ENCODE data around the gene CES4A.

Gene CES4A

GRCh38 chr16:67028696-67029253, 40.4 kb downstream of the CES4A start, which contains the start of gene CBFB (continued):
- TF ChIP-seq ZNF24 (tag by site-specific recombination; IDR thresholded peaks at IDR 0.05) (no peak), GLI2 (tag by site-specific recombination; IDR thresholded peaks at IDR 0.05; ENCODE audit: borderline replicate concordance, low read depth) (no peak), ZNF140 (tag by site-specific recombination; IDR thresholded peaks at IDR 0.05) (no peak), HIC1 (tag by site-specific recombination; IDR thresholded peaks at IDR 0.05) (no peak), ZNF37A (tag by site-specific recombination; IDR thresholded peaks at IDR 0.05) (no peak), ZNF701 (tag by site-specific recombination; IDR thresholded peaks at IDR 0.05) (no peak), ZNF350 (tag by site-specific recombination; IDR thresholded peaks at IDR 0.05) (no peak), ZNF266 (tag by site-specific recombination; IDR thresholded peaks at IDR 0.05; ENCODE audit: low read depth) (no peak), ZSCAN4 (tag by site-specific recombination; IDR thresholded peaks at IDR 0.05) (no peak), ZNF324 (tag by site-specific recombination; IDR thresholded peaks at IDR 0.05) (no peak), ZNF518A (tag by site-specific recombination; conservative IDR thresholded peaks at IDR 0.05; ENCODE audit: low read depth) (no peak), ZBTB26 (tag by site-specific recombination; optimal IDR thresholded peaks at IDR 0.05) (no peak), OSR2 (tag by site-specific recombination; IDR thresholded peaks at IDR 0.05) (no peak), ZBTB48 (tag by site-specific recombination; IDR thresholded peaks at IDR 0.05) (peak; percentile 78; the same call in 1 of the 2 replicates), PBX3 (CRISPR knock-in tag; IDR thresholded peaks at IDR 0.05) (no peak), PRDM1 (tag by site-specific recombination; IDR thresholded peaks at IDR 0.05) (no peak), ZNF112 (tag by site-specific recombination; IDR thresholded peaks at IDR 0.05) (no peak), TRIM28 (IDR thresholded peaks at IDR 0.05; ENCODE audit: borderline replicate concordance, low read length) (no peak), SALL2 (tag by site-specific recombination; IDR thresholded peaks at IDR 0.05; ENCODE audit: borderline replicate concordance) (no peak), SP7 (tag by site-specific recombination; IDR thresholded peaks at IDR 0.05) (peak; percentile 53)

All from HEK293 (cell line).